Purkinje cell (primary cell): ENCODE data around the gene AMT. TPM values are rescaled to one million over a fixed set of nuclear protein-coding genes. Genes with fewer than 3 reads are reported as not detected.

Source experiments
- polyA plus RNA-seq: library from polyadenylated mRNA; unstranded; fragments of >200 nt; fragmentation: Nextera tagmentation; gene quantifications from 2 replicates; pipeline ENCODE4 v1.2.1, GENCODE V29; 2014

AMT gene
- polyA plus RNA-seq = 3.4 and 3.8 TPM in 2 replicates

GRCh38 chr3:49422379-49423248, at the start of gene AMT:
TSS of gene AMT (minus strand) at chr3:49422473. CDS start at chr3:49422450, 23 bp downstream.

DNA sequence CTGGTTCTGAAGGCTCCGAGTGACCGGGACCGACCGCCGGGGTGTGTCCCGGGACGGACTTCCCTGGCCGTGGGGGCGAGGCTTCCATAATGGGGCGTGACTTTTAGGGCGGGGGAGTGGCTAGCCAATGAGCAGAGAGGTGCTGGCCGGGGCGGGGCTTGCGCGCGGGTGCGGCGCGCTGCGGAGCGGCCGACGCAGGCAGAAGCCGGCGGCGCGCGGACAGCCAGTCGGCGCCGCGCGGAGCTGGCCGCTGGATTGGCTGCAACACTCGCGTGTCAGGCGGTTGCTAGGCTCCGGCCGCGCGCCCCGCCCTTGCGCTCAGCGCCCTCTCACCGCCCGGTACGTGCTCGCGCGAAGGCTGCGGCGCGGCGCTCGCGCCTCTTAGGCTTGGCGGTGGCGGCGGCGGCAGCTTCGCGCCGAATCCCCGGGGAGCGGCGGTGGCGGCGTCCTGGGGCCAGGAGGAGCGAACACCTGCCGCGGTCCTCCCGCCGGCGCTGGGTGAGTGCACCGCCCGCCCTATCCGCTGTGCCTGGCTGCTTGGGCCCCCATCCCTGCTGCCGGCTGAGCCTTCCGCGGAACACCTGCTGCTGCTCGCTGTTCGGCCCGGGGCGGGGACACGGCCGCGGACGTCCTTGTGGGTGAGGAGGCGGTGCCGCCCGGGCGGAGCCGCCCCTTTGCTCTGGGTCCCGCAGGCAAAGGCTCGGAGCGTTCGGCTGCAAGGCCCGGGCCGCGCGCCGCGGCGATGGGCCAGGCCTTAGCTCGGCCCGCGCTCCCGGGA, 47.9 kb upstream of the AMT start, which contains the start of gene DAG1:
Gene DAG1 (plus strand): TSS at position 332 of the 778 bp plus-strand sequence. CDS start 40,268 bp downstream, outside the sequence.

GRCh38 chr3:49411968-49412631, 10.2 kb downstream of the AMT start, which contains the start of the genes RHOA and TCTA:
TSS of gene RHOA (minus strand) at chr3:49411976. CDS start at chr3:49375589, 36,387 bp downstream.
TSS of gene TCTA (plus strand) at chr3:49412423. CDS start at chr3:49412427, 4 bp downstream.

Other genes with a start within 250 kb of the AMT start
- gene C3orf62, start 145.2 kb downstream of the AMT start, polyA plus RNA-seq = 6.3 and 6.5 TPM in 2 replicates
- 26.0 and 28.0 TPM in 2 replicates for gene USP4, start 82.4 kb downstream of the AMT start, polyA plus RNA-seq
- gene GPX1, start 64.1 kb downstream of the AMT start, polyA plus RNA-seq = 80.7 and 108 TPM in 2 replicates
- 148 and 151 TPM in 2 replicates for gene RHOA, start 10.5 kb downstream of the AMT start, polyA plus RNA-seq
- gene TCTA, start 10.1 kb downstream of the AMT start, polyA plus RNA-seq = 7.7 and 9.9 TPM in 2 replicates
- 4.1 and 6.9 TPM in 2 replicates for gene NICN1, start 6.9 kb upstream of the AMT start, polyA plus RNA-seq
- 4.3 and 5.5 TPM in 2 replicates for gene DAG1, start 47.8 kb upstream of the AMT start, polyA plus RNA-seq
- gene BSN, start 132.0 kb upstream of the AMT start, polyA plus RNA-seq = 1.5 and 4.4 TPM in 2 replicates